ENCODE results near the gene MRPL38. TPM values are rescaled to one million over a fixed set of nuclear protein-coding genes. Genes with fewer than 3 reads are reported as not detected.

The MRPL38 gene
- total RNA-seq, 2 experiments from 2014 or later: 112 to 198 TPM

- Histone ChIP-seq H3K4me1 (ENCODE audit: insufficient read depth, low read length, poor library complexity, severe bottlenecking) (peaks cover 19% of the 10 kb centered on the region), H3K79me2 (ENCODE audit: insufficient read depth, low read depth, low read length) (no peaks in the 10 kb centered on the region), H4K20me1 (ENCODE audit: insufficient read depth, low read length) (no peaks in the 10 kb centered on the region), H3K9me2 (ENCODE audit: insufficient read depth, low read length) (no peaks in the 10 kb centered on the region), H3K4me3 (ENCODE audit: low read depth, low read length, poor library complexity, severe bottlenecking) (peak within 1 kb of the TSS; percentile 82), H2AFZ (ENCODE audit: low read length) (peak within 1 kb of the TSS; percentile 96), H3K36me3 (ENCODE audit: insufficient read depth, low read length) (peaks cover 4% of the 10 kb centered on the region; the same call in 1 of the 2 replicates), H3K4me2 (ENCODE audit: low read length) (peak within 1 kb of the TSS; percentile 91), H3K27ac (ENCODE audit: low read depth, low read length, poor library complexity, severe bottlenecking) (peak within 1 kb of the TSS; percentile 7), H3K9me3 (ENCODE audit: low read length) (no peaks in the 10 kb centered on the region)
- intact Hi-C loops (cut with micrococcal nuclease; ENCODE audit: unreplicated experiment): loop anchor here (2.0 kb wide), 1 partner anchor 36 kb away; the partner anchor contains the start of gene MRPL38
- TF ChIP-seq EZH2phosphoT487 (IDR thresholded peaks at IDR 0.05; ENCODE audit: borderline replicate concordance, low read depth, low read length) (no peak), CTCF (conservative IDR thresholded peaks at IDR 0.05; ENCODE audit: low read length) (peak; percentile 40; the same call in 1 of the 2 replicates)
- ChIA-PET CTCF (ENCODE audit: unreplicated experiment) (interaction anchor here (0.6 to 1.1 kb wide), 3 partner anchors 11 to 31 kb away, joined by 3 to 5 read pairs (median 3); no protein-coding TSS in a partner anchor), POLR2A (interaction anchor here (0.6 to 1.4 kb wide), 9 partner anchors 11 to 603 kb away, joined by 3 to 8 read pairs (median 4); partner anchors contain the start of gene MRPL38)
- DNase-seq (ENCODE audit: low spot score): peak; percentile 95
- BruUV-seq (replicated peaks): no TSS peak
These were observed 36.2 kb upstream of the MRPL38 start, which contains the start of gene FBF1 for GRCh38 chr17:75940727-75941441. Gene FBF1 (minus strand): TSS chr17:75941042. CDS start chr17:75938149, 2,893 bp downstream.

- TF ChIP-seq EZH2phosphoT487 (IDR thresholded peaks at IDR 0.05; ENCODE audit: borderline replicate concordance, low read depth, low read length): no peak
- no peak for TF ChIP-seq CTCF (conservative IDR thresholded peaks at IDR 0.05; ENCODE audit: low read length)
- CTCF ChIA-PET (ENCODE audit: unreplicated experiment): no interaction called here
These were observed 33.0 kb upstream of the MRPL38 start for GRCh38 chr17:75937652-75938051.

GRCh38 chr17:75933808-75934207 lies 29.1 kb upstream of the MRPL38 start:
- Histone ChIP-seq H3K27ac (ENCODE audit: low read depth, low read length, poor library complexity, severe bottlenecking) (no peak overlapping the region), H2AFZ (ENCODE audit: low read length) (no peak overlapping the region), H3K4me3 (ENCODE audit: low read depth, low read length, poor library complexity, severe bottlenecking) (no peak overlapping the region), H3K36me3 (ENCODE audit: insufficient read depth, low read length) (no peaks in the 10 kb centered on the region; the same call in 1 of the 2 replicates), H3K4me1 (ENCODE audit: insufficient read depth, low read length, poor library complexity, severe bottlenecking) (no peaks in the 10 kb centered on the region), H4K20me1 (ENCODE audit: insufficient read depth, low read length) (no peaks in the 10 kb centered on the region), H3K9me3 (ENCODE audit: low read length) (no peaks in the 10 kb centered on the region), H3K79me2 (ENCODE audit: insufficient read depth, low read depth, low read length) (no peaks in the 10 kb centered on the region), H3K4me2 (ENCODE audit: low read length) (no peak overlapping the region), H3K9me2 (ENCODE audit: insufficient read depth, low read length) (no peaks in the 10 kb centered on the region)
- intact Hi-C loops (cut with micrococcal nuclease; ENCODE audit: unreplicated experiment): no loop called here
- no TSS peak for BruUV-seq (replicated peaks)
- TF ChIP-seq EZH2phosphoT487 (IDR thresholded peaks at IDR 0.05; ENCODE audit: borderline replicate concordance, low read depth, low read length) (no peak), CTCF (conservative IDR thresholded peaks at IDR 0.05; ENCODE audit: low read length) (no peak)
- CTCF ChIA-PET (ENCODE audit: unreplicated experiment): no interaction called here
- DNase-seq (ENCODE audit: low spot score): no peak
- POLR2A ChIA-PET: interaction anchor here (0.7 to 1.2 kb wide), 2 partner anchors 24 to 477 kb away, joined by 3 read pairs; partner anchors contain the start of gene TMEM94

More at GRCh38 chr17:75937652-75938051, 33.0 kb upstream of the MRPL38 start:
- no TSS peak for BruUV-seq (replicated peaks)
- POLR2A ChIA-PET: no interaction called here
- H3K27ac ChIP-seq (ENCODE audit: low read depth, low read length, poor library complexity, severe bottlenecking): no peak overlapping the region
- H3K36me3 ChIP-seq (ENCODE audit: insufficient read depth, low read length): no peaks in the 10 kb centered on the region
- H3K9me2 ChIP-seq (ENCODE audit: insufficient read depth, low read length): no peaks in the 10 kb centered on the region
- intact Hi-C loops (cut with micrococcal nuclease; ENCODE audit: unreplicated experiment): no loop called here
- H4K20me1 ChIP-seq (ENCODE audit: insufficient read depth, low read length): no peaks in the 10 kb centered on the region
- no peak overlapping the region for H2AFZ ChIP-seq (ENCODE audit: low read length)
- peaks cover 19% of the 10 kb centered on the region for H3K4me1 ChIP-seq (ENCODE audit: insufficient read depth, low read length, poor library complexity, severe bottlenecking)
- no peaks in the 10 kb centered on the region for H3K79me2 ChIP-seq (ENCODE audit: insufficient read depth, low read depth, low read length)
- no peaks in the 10 kb centered on the region for H3K9me3 ChIP-seq (ENCODE audit: low read length)
- H3K4me2 ChIP-seq (ENCODE audit: low read length): no peak overlapping the region
- H3K4me3 ChIP-seq (ENCODE audit: low read depth, low read length, poor library complexity, severe bottlenecking): no peak overlapping the region
- DNase-seq (ENCODE audit: low spot score): no peak
